Measurements from ENCODE around the gene ELF1. TPM values are rescaled to one million over a fixed set of nuclear protein-coding genes. Genes with fewer than 3 reads are reported as not detected.

ELF1 gene
- total and polyA plus RNA-seq, 2 of the 4 experiments (the other 2 are of a cell fraction): 25.4 to 27.6 TPM

GRCh38 chr13:40995997-40996396 lies 23.1 kb downstream of the ELF1 start:
- Histone ChIP-seq H3K56ac (ENCODE audit: extremely low read depth, insufficient read depth, low read length) (no peak overlapping the region), H2AFZ (replicated peaks; ENCODE audit: low read length, poor library complexity) (no peak overlapping the region), H3K18ac (ENCODE audit: low read depth, low read length) (no peak overlapping the region), H3K9me3 (ENCODE audit: control insufficient read depth, insufficient read depth, low read length) (no peaks in the 10 kb centered on the region), H3K27me3 (ENCODE audit: control insufficient read depth, insufficient read depth, low read length) (no peaks in the 10 kb centered on the region), H4K20me1 (ENCODE audit: insufficient read depth, low read length) (peaks cover 21% of the 10 kb centered on the region), H3K14ac (replicated peaks; ENCODE audit: low read depth, low read length) (no peak overlapping the region), H3K27ac (ENCODE audit: insufficient read depth, low read length) (no peak overlapping the region), H2BK20ac (ENCODE audit: low read depth, low read length) (no peak overlapping the region), H3K36me3 (ENCODE audit: control insufficient read depth, insufficient read depth, low read length) (no peaks in the 10 kb centered on the region), H2BK15ac (ENCODE audit: low read depth, low read length) (no peak overlapping the region), H3K9ac (ENCODE audit: low read depth, low read length) (no peak overlapping the region), H3K4me3 (ENCODE audit: insufficient read depth, low read depth, low read length) (no peak overlapping the region), H4K91ac (ENCODE audit: insufficient read depth, low read depth, low read length) (no peak overlapping the region), H3K79me1 (ENCODE audit: low read depth in 1 of 2, low read length in 2 of 2) (peaks cover 20 to 53% of the 10 kb centered on the region in 2 experiments), H2BK5ac (ENCODE audit: low read depth, low read length, poor library complexity, severe bottlenecking) (no peak overlapping the region), H3K9me1 (ENCODE audit: insufficient read depth, low read length) (peaks cover 3% of the 10 kb centered on the region), H3K4me1 (ENCODE audit: control insufficient read depth, insufficient read depth, low read length) (no peaks in the 10 kb centered on the region), H2AK5ac (ENCODE audit: low read depth, low read length) (no peak overlapping the region), H4K8ac (ENCODE audit: low read depth in 2 of 2, low read length in 2 of 2) (no peak overlapping the region), H3K4ac (ENCODE audit: low read depth, low read length) (no peak overlapping the region), H3K4me2 (ENCODE audit: low read depth, low read length) (no peak overlapping the region), H3K23ac (ENCODE audit: low read depth, low read length) (no peak overlapping the region), H2AK9ac (replicated peaks; ENCODE audit: low read depth, low read length, poor library complexity) (no peak overlapping the region), H4K5ac (ENCODE audit: low read depth, low read length) (no peak overlapping the region), H2BK120ac (ENCODE audit: low read depth, low read length) (no peak overlapping the region)
- dilution Hi-C loops (cut with HindIII; ENCODE audit: low sequenced_read_pairs, unreplicated experiment) (no loop called here), intact Hi-C loops (cut with micrococcal nuclease) (no loop called here), in situ Hi-C loops (cut with MboI; ENCODE audit: low sequenced_read_pairs) (no loop called here)
- no peak for ATAC-seq (ENCODE audit: low read depth)
- BruUV-seq (replicated peaks): no TSS peak
- no peak for TF ChIP-seq POLR2A (IDR thresholded peaks at IDR 0.05; ENCODE audit: low read depth, low read length)
- no peak for TF ChIP-seq CTCF (conservative IDR thresholded peaks at IDR 0.05; ENCODE audit: low read depth, low read length)
- TF ChIP-seq RCOR1 (IDR thresholded peaks at IDR 0.05; ENCODE audit: insufficient replicate concordance, low read length): no peak
- no peak for TF ChIP-seq RFX5 (IDR thresholded peaks at IDR 0.05; ENCODE audit: low read depth, low read length)
- no peak for TF ChIP-seq CHD1 (IDR thresholded peaks at IDR 0.05; ENCODE audit: low read depth, low read length)
- no peak for TF ChIP-seq BHLHE40 (IDR thresholded peaks at IDR 0.05; ENCODE audit: low read depth, low read length)
- no peak for TF ChIP-seq CEBPB (IDR thresholded peaks at IDR 0.05; ENCODE audit: low read depth, low read length)
- no peak for TF ChIP-seq MAZ (IDR thresholded peaks at IDR 0.05; ENCODE audit: borderline replicate concordance, low read depth, low read length)
- no peak for TF ChIP-seq RAD21 (IDR thresholded peaks at IDR 0.05; ENCODE audit: low read length)
- TF ChIP-seq USF2 (IDR thresholded peaks at IDR 0.05; ENCODE audit: low read depth, low read length): no peak
- TF ChIP-seq MAFK (IDR thresholded peaks at IDR 0.05; ENCODE audit: low read depth, low read length): no peak
- no peak for TF ChIP-seq FOS (IDR thresholded peaks at IDR 0.05; ENCODE audit: low read depth, low read length)
- no peak for TF ChIP-seq MXI1 (IDR thresholded peaks at IDR 0.05; ENCODE audit: borderline replicate concordance, low read depth, low read length)
- no peak for TF ChIP-seq NFE2L2 (IDR thresholded peaks at IDR 0.05; ENCODE audit: low read depth, low read length)
- TF ChIP-seq SMC3 (IDR thresholded peaks at IDR 0.05; ENCODE audit: low read depth, low read length): no peak
- TF ChIP-seq ELK1 (IDR thresholded peaks at IDR 0.05; ENCODE audit: borderline replicate concordance, low read depth, low read length): no peak
- CTCF ChIA-PET: no interaction called here
- POLR2A ChIA-PET (ENCODE audit: unreplicated experiment): no interaction called here
- DNase-seq: no peak
